ENCODE measurements around the gene FBXO34.
"Not testable (repeated sequence)": the region's sequence is repeated elsewhere in the genome, so short reads cannot be mapped to it uniquely, and the experiment has no call there.

FBXO34 gene

DNA sequence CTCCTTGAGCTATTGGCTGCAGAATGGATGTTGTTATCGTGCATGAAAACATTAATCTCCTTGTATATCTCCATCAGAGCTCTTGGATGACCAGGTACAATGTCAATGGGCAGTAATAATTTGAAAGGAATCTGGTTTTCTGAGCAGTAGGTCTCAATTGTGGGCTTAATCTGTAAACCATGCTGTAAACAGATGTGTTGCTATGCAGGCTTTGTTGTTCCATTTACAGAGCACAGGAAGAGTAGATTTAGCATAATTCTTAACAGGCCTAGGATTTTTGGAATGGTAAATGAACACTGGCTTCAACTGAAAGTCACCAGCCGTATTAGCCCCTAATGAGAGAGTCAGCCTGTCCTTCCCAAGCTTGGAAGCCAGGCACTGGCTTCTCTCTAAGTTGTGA, 90.0 kb downstream of the FBXO34 start:
- Mint-ChIP-seq H3K9me3 (no peaks in the 10 kb centered on the region), H3K4me1 (ENCODE audit: low read depth) (peaks cover 4% of the 10 kb centered on the region), H3K4me3 (no peak overlapping the region), H3K36me3 (ENCODE audit: low read depth) (peaks cover 28% of the 10 kb centered on the region), H3K27ac (no peak overlapping the region), H3K27me3 (no peaks in the 10 kb centered on the region)

- H3K4me1 Mint-ChIP-seq (ENCODE audit: low read depth) = peaks cover 7% of the 10 kb centered on the region
- no peak overlapping the region for H3K27ac Mint-ChIP-seq
- H3K36me3 Mint-ChIP-seq (ENCODE audit: low read depth) = peaks cover 57% of the 10 kb centered on the region
- no peaks in the 10 kb centered on the region for H3K9me3 Mint-ChIP-seq
- H3K4me3 Mint-ChIP-seq = no peak overlapping the region
- no peaks in the 10 kb centered on the region for H3K27me3 Mint-ChIP-seq
Measured at GRCh38 chr14:55366271-55366670, 95.0 kb downstream of the FBXO34 start.

DNA sequence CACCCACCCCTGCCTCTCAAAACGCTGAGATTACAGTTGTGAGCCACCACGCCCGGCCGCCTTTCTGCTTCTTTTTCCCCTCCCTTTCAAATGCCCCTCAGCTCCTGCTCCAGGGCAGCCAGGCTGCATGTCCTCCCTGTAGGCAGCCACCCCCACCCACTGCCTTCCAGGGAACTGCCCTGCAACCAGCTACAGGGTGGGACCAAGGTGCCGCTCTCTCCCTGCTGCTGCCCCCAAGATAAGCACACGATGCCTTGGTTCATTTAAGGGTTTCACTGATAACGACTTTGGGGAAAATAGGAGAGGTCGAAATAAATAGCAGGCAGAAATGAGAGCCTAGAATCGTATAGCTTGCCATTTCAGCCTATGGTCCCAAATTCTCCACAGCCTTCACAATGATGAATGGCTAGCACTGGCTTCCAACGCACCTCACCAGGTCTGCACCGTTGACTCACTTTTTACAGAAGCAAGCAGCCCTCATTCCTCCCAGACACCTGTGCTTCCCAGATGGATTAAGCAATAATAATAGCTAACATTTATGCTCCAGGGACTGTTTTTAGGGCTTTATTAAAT, 99.7 kb downstream of the FBXO34 start:
- peaks cover 55% of the 10 kb centered on the region for H3K36me3 Mint-ChIP-seq (ENCODE audit: low read depth)
- H3K27me3 Mint-ChIP-seq = no peaks in the 10 kb centered on the region
- H3K27ac Mint-ChIP-seq = no peak overlapping the region
- peaks cover 47% of the 10 kb centered on the region for H3K4me1 Mint-ChIP-seq (ENCODE audit: low read depth)
- no peaks in the 10 kb centered on the region for H3K9me3 Mint-ChIP-seq
- no peak overlapping the region for H3K4me3 Mint-ChIP-seq

DNA sequence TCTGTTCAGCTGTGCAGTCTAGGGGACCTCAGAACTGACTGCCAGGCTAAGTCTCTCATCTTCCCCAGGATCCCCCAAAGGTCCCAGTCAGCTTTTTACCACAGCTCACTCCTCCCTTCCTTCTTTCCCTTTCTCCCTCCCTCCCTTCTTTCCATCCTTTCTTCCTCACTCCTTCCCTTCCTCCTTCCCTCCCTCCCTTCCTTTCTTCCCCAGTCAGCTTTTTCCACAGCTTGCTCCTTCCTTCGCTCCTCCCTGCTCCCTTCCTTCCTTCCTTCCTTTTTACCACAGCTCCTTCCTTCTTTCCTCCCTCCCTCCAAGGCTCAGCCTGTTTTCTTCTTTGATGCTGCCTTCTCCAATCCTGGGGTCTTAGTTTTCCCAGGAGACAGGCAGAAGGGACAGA, 101.2 kb downstream of the FBXO34 start:
- Mint-ChIP-seq H3K27me3 (no peaks in the 10 kb centered on the region), H3K27ac (peak overlapping the region; percentile 95), H3K4me1 (ENCODE audit: low read depth) (peaks cover 56% of the 10 kb centered on the region), H3K9me3 (no peaks in the 10 kb centered on the region), H3K36me3 (ENCODE audit: low read depth) (peaks cover 55% of the 10 kb centered on the region), H3K4me3 (no peak overlapping the region)

DNA sequence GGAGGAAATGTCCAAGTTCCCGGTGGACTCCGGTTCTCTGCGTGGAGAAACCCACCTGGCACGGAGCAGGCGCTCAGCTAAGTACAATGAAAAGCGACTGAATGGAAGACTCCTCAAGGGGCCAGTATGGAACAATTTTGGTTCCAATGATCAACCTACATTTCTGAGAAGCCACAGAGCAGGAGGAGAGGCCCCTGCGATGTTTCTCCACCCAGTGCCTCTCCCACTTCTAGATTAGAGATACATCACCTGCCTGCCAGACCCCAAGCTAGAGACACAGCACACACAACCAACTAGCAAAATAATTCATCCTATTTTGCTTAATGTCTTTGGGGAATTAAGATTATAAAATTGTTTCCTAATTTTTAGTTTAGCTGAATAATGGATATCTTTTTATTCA, 101.6 kb downstream of the FBXO34 start:
- no peaks in the 10 kb centered on the region for H3K9me3 Mint-ChIP-seq
- H3K27ac Mint-ChIP-seq = peak overlapping the region; percentile 95
- H3K4me1 Mint-ChIP-seq (ENCODE audit: low read depth) = peaks cover 56% of the 10 kb centered on the region

GRCh38 chr14:55373784-55374705, 102.8 kb downstream of the FBXO34 start:
- Mint-ChIP-seq H3K36me3 (ENCODE audit: low read depth) (peaks cover 58% of the 10 kb centered on the region), H3K27ac (peak overlapping the region; percentile 95), H3K27me3 (no peaks in the 10 kb centered on the region), H3K4me3 (peak overlapping the region; percentile 82), H3K9me3 (no peaks in the 10 kb centered on the region), H3K4me1 (ENCODE audit: low read depth) (peaks cover 56% of the 10 kb centered on the region)

More for the DNA sequence above, 101.6 kb downstream of the FBXO34 start:
- H3K4me3 Mint-ChIP-seq = no peak overlapping the region
- H3K27me3 Mint-ChIP-seq = no peaks in the 10 kb centered on the region
- peaks cover 55% of the 10 kb centered on the region for H3K36me3 Mint-ChIP-seq (ENCODE audit: low read depth)

- H3K9me3 Mint-ChIP-seq = no peaks in the 10 kb centered on the region
- H3K36me3 Mint-ChIP-seq (ENCODE audit: low read depth) = peaks cover 53% of the 10 kb centered on the region
- H3K27ac Mint-ChIP-seq = peak overlapping the region; percentile 95
- peaks cover 56% of the 10 kb centered on the region for H3K4me1 Mint-ChIP-seq (ENCODE audit: low read depth)
- H3K27me3 Mint-ChIP-seq = no peaks in the 10 kb centered on the region
- H3K4me3 Mint-ChIP-seq = peak overlapping the region; percentile 82
Measured at GRCh38 chr14:55374771-55375170, 103.5 kb downstream of the FBXO34 start.

DNA sequence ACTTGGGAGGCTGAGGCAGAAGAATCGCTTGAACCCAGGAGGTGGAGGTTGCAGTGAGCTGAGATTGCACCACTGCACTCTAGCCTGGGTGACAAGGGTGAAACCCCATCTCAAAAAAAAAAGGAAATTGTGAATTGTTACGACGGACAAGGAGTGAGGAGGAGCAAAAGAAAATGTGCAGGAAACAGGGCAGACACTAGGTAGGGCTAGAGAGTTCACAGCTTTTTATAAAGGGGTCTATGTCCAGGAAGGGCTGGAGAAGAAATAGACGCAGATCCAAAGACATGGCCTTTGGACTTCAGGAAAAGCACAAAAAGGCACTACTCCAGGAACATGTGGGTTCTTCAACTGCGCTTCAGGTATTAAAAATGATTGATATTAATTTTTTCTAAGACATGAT, 106.0 kb downstream of the FBXO34 start:
- Mint-ChIP-seq H3K27ac (peak overlapping the region; percentile 55), H3K27me3 (no peaks in the 10 kb centered on the region), H3K4me1 (ENCODE audit: low read depth) (peaks cover 50% of the 10 kb centered on the region), H3K4me3 (no peak overlapping the region), H3K9me3 (no peaks in the 10 kb centered on the region), H3K36me3 (ENCODE audit: low read depth) (peaks cover 58% of the 10 kb centered on the region)

DNA sequence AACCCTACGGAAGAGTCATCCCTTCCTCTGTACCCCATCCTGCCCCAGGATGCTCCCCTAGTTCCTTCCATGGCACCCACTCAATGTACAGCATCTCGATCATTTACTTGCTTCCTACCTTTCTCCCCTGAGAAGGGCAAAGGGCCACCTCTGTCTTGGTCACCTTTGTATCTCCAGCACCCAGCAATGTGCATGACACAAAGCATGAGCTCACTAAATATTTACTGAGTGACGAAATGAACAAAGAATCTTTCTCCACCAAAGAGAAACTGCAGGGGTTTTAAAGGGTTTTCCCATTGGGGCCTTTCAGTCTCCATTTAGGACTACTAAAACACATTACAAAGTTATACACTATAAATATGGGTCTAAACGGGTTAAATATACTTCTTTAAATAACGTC, 109.8 kb downstream of the FBXO34 start:
- no peak overlapping the region for H3K4me3 Mint-ChIP-seq

GRCh38 chr14:55381561-55381960, 110.3 kb downstream of the FBXO34 start:
- H3K27ac Mint-ChIP-seq = peak overlapping the region; percentile 86
- no peak overlapping the region for H3K4me3 Mint-ChIP-seq
- peaks cover 27% of the 10 kb centered on the region for H3K4me1 Mint-ChIP-seq (ENCODE audit: low read depth)
- no peaks in the 10 kb centered on the region for H3K27me3 Mint-ChIP-seq
- no peaks in the 10 kb centered on the region for H3K9me3 Mint-ChIP-seq
- peaks cover 71% of the 10 kb centered on the region for H3K36me3 Mint-ChIP-seq (ENCODE audit: low read depth)

More for the DNA sequence above, 109.8 kb downstream of the FBXO34 start:
- Mint-ChIP-seq H3K9me3 (no peaks in the 10 kb centered on the region), H3K27me3 (no peaks in the 10 kb centered on the region), H3K4me1 (ENCODE audit: low read depth) (peaks cover 26% of the 10 kb centered on the region), H3K36me3 (ENCODE audit: low read depth) (peaks cover 73% of the 10 kb centered on the region), H3K27ac (no peak overlapping the region)

DNA sequence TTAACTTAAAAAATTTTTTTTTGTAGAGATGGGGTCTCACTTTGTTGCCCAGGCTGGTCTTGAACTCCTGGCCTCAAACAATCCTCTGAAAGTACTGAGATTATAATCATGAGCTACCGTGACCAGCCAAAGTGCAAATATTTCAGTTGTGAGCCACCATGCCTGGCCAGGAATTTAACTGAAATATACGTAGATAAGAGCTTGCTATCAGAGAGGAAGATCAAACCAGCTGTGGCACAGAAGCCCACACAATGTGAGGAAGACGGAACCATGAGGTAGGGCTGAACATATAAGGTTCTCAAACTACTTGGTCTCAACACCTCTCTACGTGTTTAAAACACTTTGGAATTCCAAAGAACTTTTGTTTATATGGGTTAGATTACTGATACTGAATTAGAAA, 111.3 kb downstream of the FBXO34 start:
- peaks cover 70% of the 10 kb centered on the region for H3K36me3 Mint-ChIP-seq (ENCODE audit: low read depth)
- H3K4me1 Mint-ChIP-seq (ENCODE audit: low read depth) = peaks cover 32% of the 10 kb centered on the region
- peak overlapping the region; percentile 38 for H3K27ac Mint-ChIP-seq
- no peak overlapping the region for H3K4me3 Mint-ChIP-seq
- no peaks in the 10 kb centered on the region for H3K27me3 Mint-ChIP-seq
- H3K9me3 Mint-ChIP-seq = no peaks in the 10 kb centered on the region

DNA sequence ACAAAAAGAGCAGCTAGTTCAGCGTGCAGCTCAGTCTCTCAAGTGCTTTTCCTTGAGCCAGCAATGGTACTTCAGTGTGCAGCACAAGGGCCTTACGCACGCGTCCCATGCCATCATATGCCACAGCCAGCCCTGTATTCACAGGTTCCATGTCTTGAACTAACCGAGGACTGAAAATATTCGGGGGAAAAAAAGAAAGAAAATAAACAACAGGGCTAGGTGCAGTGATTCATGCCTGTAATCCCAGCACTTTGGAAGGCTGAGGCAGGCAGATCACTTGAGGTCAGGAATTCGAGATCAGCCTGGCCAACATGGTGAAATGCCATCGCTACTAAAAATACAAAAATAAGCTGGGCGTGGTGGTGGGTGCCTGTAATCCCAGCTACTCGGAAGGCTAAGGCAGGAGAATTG, 111.8 kb downstream of the FBXO34 start:
- H3K27ac Mint-ChIP-seq = not testable (repeated sequence)
- H3K36me3 Mint-ChIP-seq (ENCODE audit: low read depth) = peaks cover 67% of the 10 kb centered on the region

GRCh38 chr14:55383541-55384140, 112.4 kb downstream of the FBXO34 start:
- Mint-ChIP-seq H3K27me3 (no peaks in the 10 kb centered on the region), H3K36me3 (ENCODE audit: low read depth) (peaks cover 68% of the 10 kb centered on the region), H3K4me3 (no peak overlapping the region), H3K9me3 (no peaks in the 10 kb centered on the region), H3K27ac (peak overlapping the region; percentile 33), H3K4me1 (ENCODE audit: low read depth) (peaks cover 44% of the 10 kb centered on the region)

More for the DNA sequence above, 111.8 kb downstream of the FBXO34 start:
- not testable (repeated sequence) for H3K9me3 Mint-ChIP-seq, H3K27me3 Mint-ChIP-seq, H3K4me3 Mint-ChIP-seq
- H3K4me1 Mint-ChIP-seq (ENCODE audit: low read depth) = peaks cover 38% of the 10 kb centered on the region

DNA sequence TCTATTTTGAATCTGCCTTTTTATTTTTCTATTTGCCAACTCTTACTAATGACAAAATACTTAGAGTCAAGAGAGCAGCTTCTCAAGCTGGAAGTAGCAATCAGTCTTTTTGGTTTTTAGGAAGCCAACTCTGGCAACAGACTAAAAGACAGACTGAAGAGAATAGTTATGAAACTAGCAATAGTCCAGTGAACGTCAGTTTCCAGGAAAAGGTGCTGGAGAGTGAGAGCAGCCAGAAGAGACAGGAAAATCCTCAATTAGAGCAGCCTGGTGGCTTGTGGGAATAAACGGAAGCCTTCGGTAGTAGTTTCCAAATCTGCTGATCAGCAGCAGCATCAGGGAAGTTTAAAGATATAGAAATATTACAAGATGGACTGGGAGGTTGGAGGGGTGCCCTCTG, 113.3 kb downstream of the FBXO34 start:
- H3K4me1 Mint-ChIP-seq (ENCODE audit: low read depth) = peaks cover 53% of the 10 kb centered on the region
- no peaks in the 10 kb centered on the region for H3K27me3 Mint-ChIP-seq
- no peak overlapping the region for H3K4me3 Mint-ChIP-seq
- H3K9me3 Mint-ChIP-seq = no peaks in the 10 kb centered on the region
- peaks cover 76% of the 10 kb centered on the region for H3K36me3 Mint-ChIP-seq (ENCODE audit: low read depth)
- H3K27ac Mint-ChIP-seq = peak overlapping the region; percentile 59

Data from stimulated activated naive CD8-positive, alpha-beta T cell treated with anti-CD3 and anti-CD28 coated beads, Interleukin-15, Interleukin-2, amounts not matched to agents 100 ng/mL and 50 ng/mL, for 24 hours (primary cell).